ENCODE results near the gene MICA.
"Not testable (repeated sequence)": the region's sequence is repeated elsewhere in the genome, so short reads cannot be mapped to it uniquely, and the experiment has no call there.

MICA gene

DNA sequence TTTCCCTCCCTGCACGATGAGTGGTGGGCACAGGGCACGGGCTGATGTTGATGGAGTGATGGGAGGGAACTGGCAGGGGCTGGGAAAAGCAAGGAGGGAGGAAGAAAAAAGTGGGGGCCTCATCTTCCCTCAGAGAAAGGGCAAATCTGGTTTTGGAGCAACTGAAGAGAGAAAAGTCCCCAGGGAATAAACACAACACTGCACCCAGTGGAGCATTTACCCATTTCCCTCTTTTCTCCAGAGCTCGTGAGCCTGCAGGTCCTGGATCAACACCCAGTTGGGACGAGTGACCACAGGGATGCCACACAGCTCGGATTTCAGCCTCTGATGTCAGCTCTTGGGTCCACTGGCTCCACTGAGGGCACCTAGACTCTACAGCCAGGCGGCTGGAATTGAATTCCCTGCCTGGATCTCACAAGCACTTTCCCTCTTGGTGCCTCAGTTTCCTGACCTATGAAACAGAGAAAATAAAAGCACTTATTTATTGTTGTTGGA is 11.4 kb downstream of the MICA start:
- DNase-seq = no peak

DNA sequence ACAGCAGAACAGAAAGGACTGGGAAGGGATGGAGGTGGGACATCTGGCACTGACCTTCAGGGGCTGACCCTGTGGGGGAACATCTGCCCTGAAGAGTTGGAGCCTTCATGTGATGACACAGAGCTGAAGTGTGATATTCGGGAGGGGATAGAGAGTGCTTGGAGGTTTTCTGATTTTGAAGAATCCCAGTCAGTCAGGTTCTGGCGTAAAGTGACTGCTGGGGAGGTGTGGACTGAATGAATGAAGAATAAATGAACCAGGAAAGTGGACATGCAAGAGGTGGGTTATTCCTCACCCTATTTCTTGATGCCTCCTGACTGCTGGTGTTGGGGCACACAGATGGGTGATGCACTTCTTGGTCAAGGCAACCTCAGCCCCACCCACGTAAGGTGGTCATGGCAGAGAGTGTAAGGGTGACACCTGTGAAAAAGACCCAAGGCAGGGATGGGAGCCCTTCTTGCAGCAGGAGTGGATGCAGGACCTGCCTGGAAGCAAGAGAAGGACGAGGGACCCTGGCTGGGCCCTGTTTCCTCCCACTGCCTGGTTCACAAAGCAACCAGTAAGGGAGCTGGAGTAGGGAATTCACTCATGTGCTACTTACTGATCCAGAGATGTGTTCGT is 13.1 kb downstream of the MICA start:
- no peak for DNase-seq

DNA sequence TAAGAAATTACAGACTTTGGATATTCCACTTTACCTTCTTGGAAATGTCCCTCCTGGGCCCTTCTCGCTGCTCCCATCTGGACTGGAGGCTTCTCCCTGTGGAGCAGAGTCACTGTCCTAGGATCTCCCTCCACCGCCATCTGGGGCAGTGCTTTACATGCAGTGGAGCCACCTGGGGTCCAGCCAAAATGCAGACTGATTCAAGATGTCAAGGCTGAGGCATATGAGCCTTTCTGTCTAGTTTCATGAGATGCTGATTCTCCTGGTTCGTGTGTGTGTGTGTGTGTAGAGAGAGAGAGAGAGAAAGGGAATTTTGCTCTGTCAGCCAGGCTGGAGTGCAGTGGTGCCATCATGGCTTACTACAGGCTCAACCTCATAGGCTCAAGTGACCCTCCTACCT is 14.9 kb downstream of the MICA start:
- no peak for DNase-seq

DNA sequence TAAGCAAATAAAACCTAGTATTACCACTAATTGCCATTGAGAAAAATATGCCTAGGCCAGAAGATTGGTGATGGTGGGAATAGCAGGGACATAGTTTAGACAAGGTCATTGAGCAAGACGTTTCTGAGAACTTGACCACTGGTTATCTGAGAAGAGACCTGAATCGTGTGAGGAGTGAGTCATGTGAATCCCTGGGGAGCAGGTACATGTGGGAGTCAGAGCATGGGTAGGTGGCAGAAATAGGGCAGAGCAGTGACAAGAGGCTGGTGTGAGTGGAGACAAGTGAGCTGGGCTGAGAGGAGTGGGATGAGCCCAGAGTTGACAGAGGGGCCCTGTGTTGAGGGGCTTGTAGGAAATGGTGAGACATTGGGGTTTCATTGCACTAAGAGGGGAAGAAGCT is 16.4 kb downstream of the MICA start:
- DNase-seq = peak; percentile 7

DNA sequence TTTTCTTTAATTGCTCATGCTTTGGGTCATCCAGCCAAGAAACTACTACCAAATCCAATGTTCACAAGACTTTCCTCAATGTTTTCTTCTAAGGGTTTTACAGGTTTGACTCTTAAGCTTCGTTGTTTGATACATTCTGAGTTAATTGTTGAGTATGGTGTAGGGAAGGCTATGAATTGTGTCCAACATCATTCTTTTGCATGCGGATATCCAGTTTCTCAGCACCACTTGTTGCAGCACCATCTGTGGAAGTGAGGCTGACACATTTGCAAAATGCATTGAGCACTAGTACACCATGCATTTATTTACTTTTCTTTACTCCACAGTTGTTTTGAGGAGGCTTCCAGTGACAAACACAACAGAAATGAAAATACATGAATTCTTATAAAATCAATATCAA is 17.2 kb downstream of the MICA start:
- DNase-seq = no peak

DNA sequence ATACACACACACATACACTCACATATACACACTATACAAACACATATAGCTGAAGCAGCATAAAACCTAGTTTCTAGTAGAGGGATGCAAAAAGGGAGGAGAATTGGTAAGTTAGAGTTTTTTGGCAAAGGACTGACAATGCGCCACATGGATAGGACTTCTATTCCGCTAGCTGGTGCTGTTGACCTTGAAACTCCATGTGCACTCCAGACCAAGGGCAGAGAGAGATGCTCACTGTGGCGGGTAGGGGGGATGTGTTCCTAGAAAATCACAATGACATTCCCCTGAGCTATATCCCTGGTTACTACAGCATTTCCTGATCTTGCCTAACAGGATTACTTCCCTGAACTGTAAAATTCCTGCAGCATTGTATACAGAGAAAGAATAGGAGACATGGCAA is 19.2 kb downstream of the MICA start:
- no peak for DNase-seq

DNA sequence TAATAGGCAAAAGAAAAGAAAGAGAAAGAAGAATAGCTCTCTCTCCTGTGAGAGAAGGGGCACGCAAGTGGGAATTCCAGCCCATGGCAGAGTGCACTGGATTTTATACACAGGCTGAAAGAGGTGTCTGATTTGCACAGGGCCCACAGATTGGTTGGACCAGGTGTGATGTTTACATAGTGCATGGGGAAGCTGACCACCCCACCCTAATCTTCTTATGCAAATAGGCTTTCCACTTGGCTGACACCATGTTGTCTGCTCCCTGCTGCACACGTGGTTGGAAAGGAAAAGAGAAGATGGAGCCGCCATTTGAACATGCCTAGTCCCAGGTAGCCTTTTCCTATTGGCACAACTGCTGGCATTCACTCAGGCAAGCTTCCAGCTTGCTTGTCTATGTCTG is 20.2 kb downstream of the MICA start:
- DNase-seq = no peak

DNA sequence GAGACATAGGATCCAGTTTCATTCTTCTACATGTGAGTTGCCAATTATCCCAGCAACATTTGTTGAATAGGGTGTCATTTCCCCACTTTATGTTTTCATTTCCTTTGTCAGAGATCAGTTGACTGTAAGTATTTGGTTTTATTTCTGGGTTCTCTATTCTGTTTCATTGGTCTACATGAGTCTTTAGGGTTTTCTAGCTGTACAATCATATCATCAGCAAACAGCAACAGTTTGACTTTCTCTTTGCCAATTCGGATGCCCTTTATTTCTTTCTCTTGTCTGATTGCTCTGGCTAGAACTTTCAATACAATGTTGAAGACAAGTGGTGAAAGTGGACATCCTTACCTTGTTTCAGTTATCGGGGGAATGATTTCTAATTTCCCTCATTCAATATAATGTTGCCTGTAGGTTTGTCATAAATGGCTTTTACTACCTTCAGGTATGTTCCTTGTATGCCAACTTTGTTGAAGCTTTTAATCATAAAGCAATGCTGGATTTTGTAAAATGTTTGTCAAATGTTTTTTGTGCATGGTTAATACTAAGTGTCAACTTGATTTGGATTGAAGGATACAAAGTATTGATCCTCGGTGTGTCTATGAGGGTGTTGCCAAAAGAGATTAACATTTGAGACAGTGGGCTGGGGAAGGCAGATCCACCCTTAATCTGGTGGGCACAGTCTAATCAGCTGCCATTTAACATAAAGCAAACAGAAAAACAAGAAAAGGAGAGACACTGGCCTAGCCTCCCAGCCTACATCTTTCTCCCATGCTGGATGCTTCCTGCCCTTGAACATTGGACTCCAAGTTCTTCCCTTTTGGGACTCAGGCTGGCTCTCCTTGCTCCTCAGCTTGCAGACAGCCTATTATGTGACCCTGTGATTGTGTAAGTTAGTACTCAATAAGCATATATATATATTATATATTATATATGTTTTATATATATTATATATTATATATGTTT is 23.3 kb downstream of the MICA start:
- no peak for DNase-seq

DNA sequence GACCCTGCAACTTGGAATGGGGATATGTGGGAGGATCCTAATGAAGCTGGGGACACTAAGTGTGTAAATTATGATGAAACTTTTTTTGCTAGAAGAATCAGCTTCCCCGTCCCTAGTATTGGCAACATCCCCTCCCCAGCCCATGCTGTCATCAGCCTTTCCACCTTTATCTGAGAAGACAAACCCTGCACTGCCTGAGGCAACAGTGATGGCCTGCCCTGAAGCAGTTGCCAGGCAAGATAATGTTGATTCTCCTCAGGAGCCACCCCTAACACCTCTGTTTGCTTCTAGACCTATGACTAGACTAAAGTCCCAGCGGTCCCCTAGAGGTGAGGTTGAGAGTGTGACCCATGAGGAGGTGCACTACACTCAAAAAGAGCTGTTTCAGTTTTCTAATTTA is 27.1 kb downstream of the MICA start:
- no peak for DNase-seq

DNA sequence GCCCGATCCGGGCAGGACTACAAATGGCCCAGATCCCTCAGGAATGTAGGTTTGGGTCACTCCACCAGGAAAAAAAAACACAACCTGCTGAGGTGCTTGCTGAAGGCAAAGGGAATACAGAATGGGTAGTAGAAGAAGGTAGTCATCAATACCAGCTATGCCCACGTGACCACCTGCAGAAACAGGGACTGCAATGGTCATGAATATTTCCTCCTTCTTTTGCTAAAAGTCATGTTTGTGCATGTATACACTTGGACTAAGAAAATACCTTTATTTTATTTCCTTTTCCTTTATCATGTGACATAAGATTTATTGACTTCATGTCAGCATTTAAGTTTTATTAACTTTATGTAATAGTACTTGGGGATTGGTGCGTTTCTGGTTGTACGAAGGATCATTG is 31.7 kb downstream of the MICA start:
- DNase-seq = not testable (repeated sequence)

DNA sequence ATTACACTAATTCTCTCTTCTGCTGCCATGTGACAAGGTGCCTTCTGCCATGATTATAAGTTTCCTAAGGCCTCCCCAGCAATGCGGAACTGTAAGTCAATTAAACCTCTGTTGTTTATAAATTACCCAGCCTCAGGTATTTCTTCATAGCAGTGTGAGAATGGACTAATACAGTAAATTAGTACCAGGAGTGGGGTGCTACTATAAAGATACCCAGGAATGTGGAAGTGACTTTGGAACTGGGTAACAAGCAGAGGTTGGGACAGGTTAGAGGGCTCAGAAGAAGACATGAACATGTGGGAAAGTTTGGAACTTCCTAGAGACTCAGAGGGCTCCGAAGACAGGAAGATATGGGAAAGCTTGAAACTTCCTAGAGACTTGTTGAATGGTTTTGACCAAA is 34.8 kb downstream of the MICA start:
- no peak for DNase-seq

DNA sequence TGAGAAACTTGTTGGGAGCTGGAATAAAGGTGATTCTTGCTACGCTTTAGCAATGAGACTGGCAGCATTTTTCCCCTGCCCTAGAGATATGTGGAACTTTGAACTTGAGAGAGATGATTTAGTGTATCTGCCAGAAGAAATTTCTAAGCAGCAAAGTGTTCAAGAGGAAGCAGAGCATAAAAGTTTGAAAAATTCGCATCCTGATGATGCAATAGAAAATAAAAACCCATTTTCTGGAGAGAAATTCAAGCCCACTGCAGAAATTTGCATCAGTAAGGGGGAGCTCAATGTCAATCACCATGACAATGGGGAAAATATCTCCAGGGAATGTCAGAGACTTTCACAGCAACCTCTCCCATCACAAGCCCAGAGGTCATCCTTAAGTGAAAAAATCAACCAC is 35.3 kb downstream of the MICA start:
- DNase-seq = no peak

DNA sequence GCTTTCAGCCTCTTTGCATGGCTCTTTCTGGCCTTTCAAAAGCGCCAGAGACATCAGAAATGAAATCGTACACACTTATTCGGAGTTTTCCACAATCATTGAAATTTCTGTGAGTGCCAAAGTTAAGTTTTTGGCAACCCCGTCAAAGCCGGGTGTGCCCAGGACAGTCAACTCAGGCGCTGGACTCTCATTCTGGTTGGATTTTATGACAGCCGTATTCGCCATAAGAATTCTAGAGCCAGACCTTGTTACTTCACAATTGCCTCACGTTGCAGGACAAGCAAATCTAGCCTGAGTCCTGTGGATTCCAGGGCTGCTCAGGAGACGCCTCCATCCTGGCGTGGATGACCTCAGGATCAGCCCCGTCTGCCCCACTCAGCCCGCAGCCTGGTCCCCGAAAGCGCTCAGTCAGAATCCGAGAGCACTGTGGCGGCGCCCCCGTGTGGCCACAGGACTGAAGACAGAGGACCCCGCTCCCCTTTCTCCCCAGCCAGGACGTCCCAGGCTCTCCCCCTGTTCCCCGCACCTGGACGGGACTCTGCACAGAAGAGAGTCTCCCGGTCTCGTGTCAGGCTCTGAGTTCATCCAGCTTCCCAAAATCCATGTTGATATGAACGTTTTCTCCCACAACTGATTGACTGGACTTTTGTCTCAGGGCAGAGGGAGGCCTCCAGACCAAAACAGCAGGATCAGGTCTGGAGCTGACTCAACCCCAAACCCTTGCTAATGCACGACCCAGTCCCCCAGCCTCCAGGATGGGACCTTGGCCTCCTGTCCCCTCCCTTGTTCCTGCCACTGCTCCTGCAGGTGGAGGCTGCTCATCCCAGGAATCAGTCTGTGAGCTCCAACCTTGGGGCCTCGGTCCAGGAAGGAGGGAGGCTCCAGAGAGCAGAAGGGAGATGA is 38.2 kb downstream of the MICA start:
- DNase-seq = peak; percentile 58

DNA sequence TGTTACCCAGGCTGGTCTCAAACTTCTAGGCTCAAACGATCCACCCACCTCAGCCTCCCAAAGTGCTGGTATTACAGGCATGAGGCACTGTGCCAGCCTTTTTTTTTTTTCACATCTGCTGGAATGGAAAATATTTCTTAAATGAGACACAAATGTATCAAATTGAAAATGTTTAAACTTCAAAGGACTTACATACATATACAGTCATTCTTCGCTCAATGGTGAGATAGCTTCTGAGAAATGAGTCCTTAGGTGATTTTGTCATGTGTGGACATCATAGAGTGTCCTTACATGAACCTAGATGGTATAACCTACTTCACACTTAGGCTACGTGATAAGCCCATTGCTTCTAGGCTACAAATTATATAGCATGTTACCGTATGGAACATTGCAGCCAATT is 43.1 kb downstream of the MICA start:
- peak; percentile 38 for DNase-seq

DNA sequence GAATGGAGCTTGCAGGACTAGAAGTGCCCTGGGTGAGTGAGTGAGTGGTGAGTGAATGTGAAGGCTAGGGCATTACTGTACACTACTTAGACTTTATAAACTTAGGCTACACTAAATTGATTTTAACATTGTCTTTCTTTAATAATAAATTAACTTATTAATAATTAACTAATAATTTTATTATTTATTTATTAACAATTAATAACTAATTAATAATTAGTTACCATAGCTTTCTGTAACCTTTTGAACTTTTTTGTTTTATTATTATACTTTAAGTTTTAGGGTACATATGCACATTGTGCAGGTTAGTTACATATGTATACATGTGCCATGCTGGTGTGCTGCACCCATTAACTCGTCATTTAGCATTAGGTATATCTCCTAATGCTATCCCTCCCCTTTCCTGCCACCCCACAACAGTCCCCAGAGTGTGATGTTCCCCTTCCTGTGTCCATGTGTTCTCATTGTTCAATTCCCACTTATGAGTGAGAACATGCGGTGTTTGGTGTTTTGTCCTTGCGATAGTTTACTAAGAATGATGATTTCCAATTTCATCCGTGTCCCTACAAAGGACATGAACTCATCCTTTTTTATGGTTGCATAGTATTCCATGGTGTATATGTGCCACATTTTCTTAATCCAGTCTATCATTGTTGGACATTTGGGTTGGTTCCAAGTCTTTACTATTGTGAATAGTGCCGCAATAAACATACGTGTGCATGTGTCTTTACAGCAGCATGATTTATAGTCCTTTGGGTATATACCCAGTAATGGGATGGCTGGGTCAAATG is 43.8 kb downstream of the MICA start:
- DNase-seq = not testable (repeated sequence)

DNA sequence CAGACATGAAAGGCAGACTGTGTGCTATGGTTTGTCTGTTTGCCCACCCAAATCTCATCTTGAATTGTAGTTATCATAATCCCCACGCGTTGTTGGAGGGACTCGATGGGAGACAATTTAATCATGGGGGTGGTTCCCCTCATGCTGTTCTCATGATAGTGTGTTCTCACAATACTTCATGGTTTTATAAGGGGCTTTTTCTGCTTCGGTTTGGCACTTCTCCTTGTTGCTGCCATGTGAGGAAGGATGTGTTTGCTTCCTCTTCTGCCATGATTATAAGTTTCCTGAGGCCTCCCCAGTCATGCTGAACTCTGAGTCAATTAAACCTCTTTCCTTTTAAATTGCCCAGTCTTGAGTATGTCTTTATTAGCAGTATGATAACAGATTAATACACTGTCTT is 47.4 kb downstream of the MICA start:
- DNase-seq = no peak

DNA sequence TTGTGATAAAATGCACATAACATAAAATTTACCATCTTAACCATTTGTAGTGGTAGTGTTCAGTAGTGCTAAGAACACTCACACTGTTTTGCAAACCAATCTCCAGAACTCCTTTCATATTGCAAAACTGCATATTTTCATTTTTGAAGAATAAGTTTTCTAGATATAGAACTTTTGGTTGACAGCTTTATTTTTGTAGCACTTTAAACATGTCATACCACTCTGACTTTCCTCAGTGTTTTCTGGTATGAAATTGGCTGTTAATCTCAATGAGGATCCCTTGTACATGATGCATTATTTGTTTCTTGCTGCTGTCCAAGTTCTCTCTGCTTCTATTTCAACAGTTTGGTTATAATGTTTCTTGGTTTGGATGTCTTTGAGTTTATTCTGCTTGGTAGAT is 49.5 kb downstream of the MICA start:
- no peak for DNase-seq

DNA sequence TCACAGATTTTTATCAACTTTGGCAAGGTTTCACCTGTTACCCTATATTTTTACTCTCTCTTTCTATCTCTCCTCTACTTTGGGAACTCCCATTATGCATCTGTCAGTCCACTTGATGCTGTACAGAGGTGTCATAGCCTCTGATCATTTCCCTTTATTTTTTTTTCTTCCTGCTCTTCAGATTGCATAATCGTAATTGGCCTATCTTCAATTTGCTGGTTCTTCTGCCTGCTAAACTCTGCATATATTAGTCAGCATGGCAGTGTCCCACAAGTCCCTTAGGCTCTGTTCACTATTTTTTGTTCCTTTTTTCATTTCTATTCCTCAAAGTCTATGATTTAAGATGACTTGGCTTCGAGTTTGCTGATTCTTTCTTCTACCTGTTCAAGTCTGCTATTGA is 49.9 kb downstream of the MICA start:
- DNase-seq = no peak

DNA sequence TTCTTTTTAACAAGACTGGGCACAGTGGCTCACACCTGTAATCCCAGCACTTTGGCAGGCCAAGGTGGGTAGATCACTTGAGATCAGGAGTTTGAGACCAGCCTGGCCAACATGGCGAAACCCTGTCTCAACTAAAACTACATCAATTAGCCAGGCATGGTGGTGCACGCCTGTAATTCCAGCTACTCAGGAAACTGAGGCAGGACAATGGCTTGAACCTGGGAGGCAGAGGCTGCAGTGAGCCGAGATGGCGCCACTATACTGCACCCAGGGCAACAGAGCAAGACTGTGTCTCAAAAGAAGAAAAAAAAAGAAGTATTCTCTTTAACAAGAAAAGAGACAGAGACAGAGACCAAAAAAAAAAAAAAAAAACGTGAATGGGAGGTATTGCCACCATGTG is 56.5 kb downstream of the MICA start:
- DNase-seq = not testable (repeated sequence)

DNA sequence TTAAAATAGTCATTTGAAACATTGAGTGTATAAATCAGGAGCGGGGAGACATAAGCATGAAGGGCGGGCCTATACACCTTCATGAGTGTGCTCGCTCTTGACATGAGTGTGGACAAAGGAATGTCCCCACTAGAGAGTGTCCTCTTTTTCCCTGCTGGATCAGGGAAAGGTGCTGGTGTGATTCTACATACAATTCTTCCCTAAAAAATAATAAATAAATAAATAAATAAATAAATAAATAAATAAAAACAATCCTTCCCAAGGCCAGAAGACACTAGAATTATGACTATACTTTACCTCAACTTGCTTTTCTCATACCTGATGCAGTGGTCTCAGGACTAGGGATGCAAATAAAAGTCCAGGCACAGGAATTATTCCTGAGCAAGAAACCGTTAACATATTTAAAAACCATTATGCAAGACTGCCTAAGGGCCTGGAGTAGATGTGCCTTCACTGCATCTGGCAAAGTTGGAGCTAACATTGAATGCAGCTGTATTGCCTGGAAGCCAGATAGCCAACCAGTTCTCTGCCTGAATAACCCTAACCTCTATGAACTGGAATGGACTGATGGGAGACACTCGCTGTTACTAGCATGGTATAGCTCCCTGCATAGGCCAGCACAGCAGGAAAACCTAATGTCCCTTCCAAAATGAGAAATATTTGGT is 57.1 kb downstream of the MICA start:
- DNase-seq = no peak

DNA sequence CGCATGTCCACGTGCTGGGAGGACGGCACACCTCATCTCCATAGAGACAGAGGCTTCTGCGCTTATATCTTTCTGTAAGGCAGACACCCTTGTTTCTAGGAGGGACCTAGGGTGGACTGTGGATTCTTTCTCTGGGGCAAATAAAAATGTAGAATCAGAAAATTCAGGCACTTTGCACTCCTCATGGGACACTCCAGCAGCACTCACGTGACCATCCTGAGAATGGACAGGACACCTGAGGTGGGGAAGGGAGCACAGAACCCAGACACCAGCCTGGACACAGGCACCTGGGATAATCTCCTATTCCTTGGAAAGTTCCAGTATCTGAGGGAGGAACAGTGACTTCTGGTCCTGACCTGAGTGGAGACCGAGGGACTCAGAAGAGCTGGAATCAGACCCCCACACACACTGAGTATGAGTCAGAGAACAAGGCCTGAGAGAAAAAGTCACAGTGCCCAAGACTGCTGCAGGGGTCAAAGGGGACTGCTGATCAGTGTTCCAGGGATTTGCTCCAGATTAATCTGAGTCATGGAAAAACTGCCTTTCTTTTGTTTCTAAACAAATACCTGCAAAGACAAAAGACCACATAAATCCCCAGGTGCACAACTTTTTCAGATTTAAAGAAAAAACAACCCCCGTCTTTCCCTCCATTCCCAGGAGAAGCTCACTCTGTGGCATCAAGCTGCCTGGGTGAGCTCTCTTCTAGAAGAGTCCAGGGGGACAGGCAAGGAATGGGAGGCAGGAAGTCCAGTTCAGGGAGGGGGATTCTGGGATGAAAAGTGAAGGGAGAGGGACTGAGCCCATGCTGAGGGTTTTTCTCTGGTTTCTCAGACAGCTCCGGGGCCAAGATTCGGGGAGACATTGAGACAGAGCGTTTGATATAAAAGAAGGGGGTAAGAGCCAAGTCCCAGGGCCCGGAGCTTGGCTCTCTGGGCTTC is 58.9 kb downstream of the MICA start:
- no peak for DNase-seq

All from fibroblast of skin of right quadriceps (primary cell).